ENCODE data around the gene AURKA.

AURKA gene

DNA sequence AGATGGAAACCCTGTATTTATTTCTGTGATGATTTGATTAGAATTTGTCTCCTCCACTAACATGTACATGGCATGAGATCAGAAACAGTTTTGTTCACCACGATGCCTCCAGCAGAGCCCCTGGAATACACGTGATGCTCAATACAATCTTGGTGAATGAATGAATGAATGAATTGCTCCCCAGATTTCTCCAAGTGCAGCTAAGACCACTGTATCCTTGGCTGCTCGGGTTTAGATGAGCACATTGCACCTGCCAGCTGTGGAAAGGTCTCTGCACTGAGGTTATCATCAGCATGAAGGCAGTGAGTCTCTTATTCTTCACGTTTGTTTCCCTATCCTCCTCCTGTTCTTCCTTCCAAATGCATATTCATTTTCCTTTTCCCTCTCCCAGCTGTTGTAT is 37.9 kb upstream of the AURKA start:
- TF ChIP-seq, protein P1, sequence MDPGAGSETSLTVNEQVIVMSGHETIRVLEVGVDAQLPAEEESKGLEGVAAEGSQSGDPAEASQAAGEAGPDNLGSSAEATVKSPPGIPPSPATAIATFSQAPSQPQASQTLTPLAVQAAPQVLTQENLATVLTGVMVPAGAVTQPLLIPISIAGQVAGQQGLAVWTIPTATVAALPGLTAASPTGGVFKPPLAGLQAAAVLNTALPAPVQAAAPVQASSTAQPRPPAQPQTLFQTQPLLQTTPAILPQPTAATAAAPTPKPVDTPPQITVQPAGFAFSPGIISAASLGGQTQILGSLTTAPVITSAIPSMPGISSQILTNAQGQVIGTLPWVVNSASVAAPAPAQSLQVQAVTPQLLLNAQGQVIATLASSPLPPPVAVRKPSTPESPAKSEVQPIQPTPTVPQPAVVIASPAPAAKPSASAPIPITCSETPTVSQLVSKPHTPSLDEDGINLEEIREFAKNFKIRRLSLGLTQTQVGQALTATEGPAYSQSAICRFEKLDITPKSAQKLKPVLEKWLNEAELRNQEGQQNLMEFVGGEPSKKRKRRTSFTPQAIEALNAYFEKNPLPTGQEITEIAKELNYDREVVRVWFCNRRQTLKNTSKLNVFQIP (CRISPR knock-in tag; IDR thresholded peaks at IDR 0.05; ENCODE audit: borderline replicate concordance, low read depth) = no peak
- no peak for TF ChIP-seq OSR1 (CRISPR knock-in tag; IDR thresholded peaks at IDR 0.05)
- TF ChIP-seq ISL1 (CRISPR knock-in tag; IDR thresholded peaks at IDR 0.05) = no peak
- TF ChIP-seq, protein P2, sequence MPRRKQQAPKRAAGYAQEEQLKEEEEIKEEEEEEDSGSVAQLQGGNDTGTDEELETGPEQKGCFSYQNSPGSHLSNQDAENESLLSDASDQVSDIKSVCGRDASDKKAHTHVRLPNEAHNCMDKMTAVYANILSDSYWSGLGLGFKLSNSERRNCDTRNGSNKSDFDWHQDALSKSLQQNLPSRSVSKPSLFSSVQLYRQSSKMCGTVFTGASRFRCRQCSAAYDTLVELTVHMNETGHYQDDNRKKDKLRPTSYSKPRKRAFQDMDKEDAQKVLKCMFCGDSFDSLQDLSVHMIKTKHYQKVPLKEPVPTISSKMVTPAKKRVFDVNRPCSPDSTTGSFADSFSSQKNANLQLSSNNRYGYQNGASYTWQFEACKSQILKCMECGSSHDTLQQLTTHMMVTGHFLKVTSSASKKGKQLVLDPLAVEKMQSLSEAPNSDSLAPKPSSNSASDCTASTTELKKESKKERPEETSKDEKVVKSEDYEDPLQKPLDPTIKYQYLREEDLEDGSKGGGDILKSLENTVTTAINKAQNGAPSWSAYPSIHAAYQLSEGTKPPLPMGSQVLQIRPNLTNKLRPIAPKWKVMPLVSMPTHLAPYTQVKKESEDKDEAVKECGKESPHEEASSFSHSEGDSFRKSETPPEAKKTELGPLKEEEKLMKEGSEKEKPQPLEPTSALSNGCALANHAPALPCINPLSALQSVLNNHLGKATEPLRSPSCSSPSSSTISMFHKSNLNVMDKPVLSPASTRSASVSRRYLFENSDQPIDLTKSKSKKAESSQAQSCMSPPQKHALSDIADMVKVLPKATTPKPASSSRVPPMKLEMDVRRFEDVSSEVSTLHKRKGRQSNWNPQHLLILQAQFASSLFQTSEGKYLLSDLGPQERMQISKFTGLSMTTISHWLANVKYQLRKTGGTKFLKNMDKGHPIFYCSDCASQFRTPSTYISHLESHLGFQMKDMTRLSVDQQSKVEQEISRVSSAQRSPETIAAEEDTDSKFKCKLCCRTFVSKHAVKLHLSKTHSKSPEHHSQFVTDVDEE (CRISPR knock-in tag; IDR thresholded peaks at IDR 0.05) = no peak
- TF ChIP-seq RARB (CRISPR knock-in tag; IDR thresholded peaks at IDR 0.05) = no peak
- TF ChIP-seq, protein P3, sequence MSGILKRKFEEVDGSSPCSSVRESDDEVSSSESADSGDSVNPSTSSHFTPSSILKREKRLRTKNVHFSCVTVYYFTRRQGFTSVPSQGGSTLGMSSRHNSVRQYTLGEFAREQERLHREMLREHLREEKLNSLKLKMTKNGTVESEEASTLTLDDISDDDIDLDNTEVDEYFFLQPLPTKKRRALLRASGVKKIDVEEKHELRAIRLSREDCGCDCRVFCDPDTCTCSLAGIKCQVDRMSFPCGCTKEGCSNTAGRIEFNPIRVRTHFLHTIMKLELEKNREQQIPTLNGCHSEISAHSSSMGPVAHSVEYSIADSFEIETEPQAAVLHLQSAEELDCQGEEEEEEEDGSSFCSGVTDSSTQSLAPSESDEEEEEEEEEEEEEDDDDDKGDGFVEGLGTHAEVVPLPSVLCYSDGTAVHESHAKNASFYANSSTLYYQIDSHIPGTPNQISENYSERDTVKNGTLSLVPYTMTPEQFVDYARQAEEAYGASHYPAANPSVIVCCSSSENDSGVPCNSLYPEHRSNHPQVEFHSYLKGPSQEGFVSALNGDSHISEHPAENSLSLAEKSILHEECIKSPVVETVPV (CRISPR knock-in tag; IDR thresholded peaks at IDR 0.05) = no peak
- TF ChIP-seq ARNTL (CRISPR knock-in tag; IDR thresholded peaks at IDR 0.05; ENCODE audit: borderline replicate concordance, low read depth) = no peak
- no peak for TF ChIP-seq ZFP3 (CRISPR knock-in tag; IDR thresholded peaks at IDR 0.05)
- TF ChIP-seq, protein P4, sequence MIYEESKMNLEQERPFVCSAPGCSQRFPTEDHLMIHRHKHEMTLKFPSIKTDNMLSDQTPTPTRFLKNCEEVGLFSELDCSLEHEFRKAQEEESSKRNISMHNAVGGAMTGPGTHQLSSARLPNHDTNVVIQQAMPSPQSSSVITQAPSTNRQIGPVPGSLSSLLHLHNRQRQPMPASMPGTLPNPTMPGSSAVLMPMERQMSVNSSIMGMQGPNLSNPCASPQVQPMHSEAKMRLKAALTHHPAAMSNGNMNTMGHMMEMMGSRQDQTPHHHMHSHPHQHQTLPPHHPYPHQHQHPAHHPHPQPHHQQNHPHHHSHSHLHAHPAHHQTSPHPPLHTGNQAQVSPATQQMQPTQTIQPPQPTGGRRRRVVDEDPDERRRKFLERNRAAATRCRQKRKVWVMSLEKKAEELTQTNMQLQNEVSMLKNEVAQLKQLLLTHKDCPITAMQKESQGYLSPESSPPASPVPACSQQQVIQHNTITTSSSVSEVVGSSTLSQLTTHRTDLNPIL (CRISPR knock-in tag; IDR thresholded peaks at IDR 0.05; ENCODE audit: low read depth) = no peak
- TF ChIP-seq, protein P5, sequence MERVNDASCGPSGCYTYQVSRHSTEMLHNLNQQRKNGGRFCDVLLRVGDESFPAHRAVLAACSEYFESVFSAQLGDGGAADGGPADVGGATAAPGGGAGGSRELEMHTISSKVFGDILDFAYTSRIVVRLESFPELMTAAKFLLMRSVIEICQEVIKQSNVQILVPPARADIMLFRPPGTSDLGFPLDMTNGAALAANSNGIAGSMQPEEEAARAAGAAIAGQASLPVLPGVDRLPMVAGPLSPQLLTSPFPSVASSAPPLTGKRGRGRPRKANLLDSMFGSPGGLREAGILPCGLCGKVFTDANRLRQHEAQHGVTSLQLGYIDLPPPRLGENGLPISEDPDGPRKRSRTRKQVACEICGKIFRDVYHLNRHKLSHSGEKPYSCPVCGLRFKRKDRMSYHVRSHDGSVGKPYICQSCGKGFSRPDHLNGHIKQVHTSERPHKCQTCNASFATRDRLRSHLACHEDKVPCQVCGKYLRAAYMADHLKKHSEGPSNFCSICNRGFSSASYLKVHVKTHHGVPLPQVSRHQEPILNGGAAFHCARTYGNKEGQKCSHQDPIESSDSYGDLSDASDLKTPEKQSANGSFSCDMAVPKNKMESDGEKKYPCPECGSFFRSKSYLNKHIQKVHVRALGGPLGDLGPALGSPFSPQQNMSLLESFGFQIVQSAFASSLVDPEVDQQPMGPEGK (CRISPR knock-in tag; IDR thresholded peaks at IDR 0.05; ENCODE audit: borderline replicate concordance) = no peak
- TF ChIP-seq ZNF70 (CRISPR knock-in tag; IDR thresholded peaks at IDR 0.05) = no peak
- TF ChIP-seq ZC3H10 (CRISPR knock-in tag; IDR thresholded peaks at IDR 0.05) = no peak
- TF ChIP-seq ZNF8 (CRISPR knock-in tag; IDR thresholded peaks at IDR 0.05) = no peak
- TF ChIP-seq TCF4 (CRISPR knock-in tag; IDR thresholded peaks at IDR 0.05; ENCODE audit: borderline replicate concordance) = no peak
- no peak for TF ChIP-seq ESRRG (CRISPR knock-in tag; IDR thresholded peaks at IDR 0.05)
- no peak for TF ChIP-seq BACH2 (CRISPR knock-in tag; IDR thresholded peaks at IDR 0.05; ENCODE audit: borderline replicate concordance)
- TF ChIP-seq PPARA (CRISPR knock-in tag; IDR thresholded peaks at IDR 0.05; ENCODE audit: borderline replicate concordance) = no peak
- no peak for TF ChIP-seq SNAI2 (CRISPR knock-in tag; IDR thresholded peaks at IDR 0.05)
- no peak for ATAC-seq

DNA sequence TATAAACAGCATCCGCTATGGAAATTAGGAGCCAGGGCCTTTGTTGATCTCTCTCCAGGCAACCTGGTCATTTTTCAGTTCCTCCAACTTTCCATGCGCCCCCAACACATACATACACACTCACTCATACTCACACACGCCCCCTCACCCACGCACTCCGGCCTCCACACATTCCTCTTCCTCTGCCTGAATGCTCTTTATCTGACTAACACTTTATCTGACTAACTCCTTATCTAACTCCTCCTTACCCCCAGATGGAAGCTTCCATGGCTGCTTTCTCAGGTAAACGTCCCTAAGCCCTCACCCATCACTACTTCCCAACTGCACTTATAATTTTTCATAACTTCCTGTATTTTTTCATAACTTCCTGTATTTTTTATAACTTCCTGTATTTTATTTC is 37.5 kb upstream of the AURKA start:
- no peak for ATAC-seq
- no peak for TF ChIP-seq ZNF8 (CRISPR knock-in tag; IDR thresholded peaks at IDR 0.05)
- TF ChIP-seq, protein P4 (CRISPR knock-in tag; IDR thresholded peaks at IDR 0.05; ENCODE audit: low read depth) = no peak
- TF ChIP-seq, protein P2 (CRISPR knock-in tag; IDR thresholded peaks at IDR 0.05) = no peak
- no peak for TF ChIP-seq ZFP30 (CRISPR knock-in tag; IDR thresholded peaks at IDR 0.05)
- TF ChIP-seq ZNF70 (CRISPR knock-in tag; IDR thresholded peaks at IDR 0.05) = no peak
- TF ChIP-seq, protein P1 (CRISPR knock-in tag; IDR thresholded peaks at IDR 0.05; ENCODE audit: borderline replicate concordance, low read depth) = no peak
- TF ChIP-seq GLIS3 (CRISPR knock-in tag; IDR thresholded peaks at IDR 0.05) = no peak
- TF ChIP-seq OSR1 (CRISPR knock-in tag; IDR thresholded peaks at IDR 0.05) = no peak
- no peak for TF ChIP-seq TOX (CRISPR knock-in tag; IDR thresholded peaks at IDR 0.05; ENCODE audit: borderline replicate concordance)
- no peak for TF ChIP-seq TCF4 (CRISPR knock-in tag; IDR thresholded peaks at IDR 0.05; ENCODE audit: borderline replicate concordance)
- TF ChIP-seq, protein P5 (CRISPR knock-in tag; IDR thresholded peaks at IDR 0.05; ENCODE audit: borderline replicate concordance) = no peak
- no peak for TF ChIP-seq ESRRG (CRISPR knock-in tag; IDR thresholded peaks at IDR 0.05)
- no peak for TF ChIP-seq ISL1 (CRISPR knock-in tag; IDR thresholded peaks at IDR 0.05)
- no peak for TF ChIP-seq BACH2 (CRISPR knock-in tag; IDR thresholded peaks at IDR 0.05; ENCODE audit: borderline replicate concordance)
- TF ChIP-seq PPARA (CRISPR knock-in tag; IDR thresholded peaks at IDR 0.05; ENCODE audit: borderline replicate concordance) = no peak

All from SK-N-SH treated with all-trans-retinoic acid at 6 μM for 48 hours (cell line).